ENCODE data around the gene TAF8.

Gene TAF8

GRCh38 chr6:42125663-42126062 lies 75.3 kb downstream of the TAF8 start:
- no peak for DNase-seq

GRCh38 chr6:42128460-42129359 lies 78.4 kb downstream of the TAF8 start:
- no peak for DNase-seq

GRCh38 chr6:42129360-42129676 lies 79.0 kb downstream of the TAF8 start:
- no peak for DNase-seq

GRCh38 chr6:42131531-42131930 lies 81.2 kb downstream of the TAF8 start:
- no peak for DNase-seq

- no peak for DNase-seq
Observed at GRCh38 chr6:42133926-42134325, 83.6 kb downstream of the TAF8 start.

- no peak for DNase-seq
Observed at GRCh38 chr6:42135161-42135560, 84.8 kb downstream of the TAF8 start.

GRCh38 chr6:42135722-42136121 lies 85.4 kb downstream of the TAF8 start:
- no peak for DNase-seq

- peak; percentile 94 for DNase-seq
Observed at GRCh38 chr6:42136508-42137193, 86.3 kb downstream of the TAF8 start.

Data from NCI-H69 (cell line).